H1 (cell line): ENCODE measurements around the gene POLR3K. TPM values are rescaled to one million over a fixed set of nuclear protein-coding genes. Genes with fewer than 3 reads are reported as not detected.
A peak's percentile ranks its signal among the peaks of the same experiment; 100 is the strongest.

ENCODE experiments used
- CTCF ChIA-PET: fragments of 300-600 bp; sonication (Branson Sonifier 250); formaldehyde crosslinking; loops from one replicate; lab custom pipeline; 2021; ENCODE audit not compliant: partially characterized antibody; lab: Charles Lee
- POLR2A ChIA-PET: fragments of 300-600 bp; sonication (Branson Sonifier 250); formaldehyde crosslinking; loops from one replicate; lab custom pipeline; 2021; ENCODE audit warnings: inconsistent platforms; ENCODE audit not compliant: partially characterized antibody; lab: Charles Lee
- DNase-seq, 2 experiments: peaks; one replicate each; pipeline versions ENCODE4 v3.0.0 to v3.0.0-alpha.2; 2010 to 2022; ENCODE audit warnings: low spot score in 2 of 2, low read depth in 1 of 2, mixed read lengths in 1 of 2
- FAIRE-seq: peaks from 2 replicates; lab custom pipeline; 2011; peaks lifted over from hg19 to GRCh38; lab: Jason Lieb, UNC
- H2AFZ ChIP-seq: 2 replicates; pipeline ENCODE4 v1.8.1; 2012; ENCODE audit warnings: low read length, inconsistent platforms
- H2AK5ac ChIP-seq: 2 replicates; pipeline ENCODE4 v1.6.1; 2013; ENCODE audit warnings: low read depth, low read length
- H2BK120ac ChIP-seq: replicated peaks from 2 replicates; pipeline ENCODE3; 2013; ENCODE audit warnings: low read depth, low read length, inconsistent platforms
- H2BK12ac ChIP-seq: 2 replicates; pipeline ENCODE4 v1.6.1; 2013; ENCODE audit warnings: low read depth, low read length
- H2BK15ac ChIP-seq: 2 replicates; pipeline ENCODE4 v1.6.1; 2013; ENCODE audit warnings: low read length
- H2BK20ac ChIP-seq: 2 replicates; pipeline ENCODE4 v1.6.1; 2013; ENCODE audit warnings: low read length
- H2BK5ac ChIP-seq: 2 replicates; pipeline ENCODE4 v1.6.1; 2013; ENCODE audit warnings: low read depth, low read length
- H3K14ac ChIP-seq: 2 replicates; pipeline ENCODE4 v1.6.1; 2013; ENCODE audit warnings: inconsistent platforms; ENCODE audit not compliant: insufficient read length
- H3K18ac ChIP-seq: 2 replicates; pipeline ENCODE4 v1.6.1; 2013; ENCODE audit warnings: low read length; ENCODE audit errors: extremely low read depth
- H3K23ac ChIP-seq: 2 replicates; pipeline ENCODE4 v1.6.1; 2013; ENCODE audit warnings: inconsistent platforms; ENCODE audit not compliant: insufficient read length
- H3K23me2 ChIP-seq: 2 replicates; pipeline ENCODE4 v1.6.1; 2013; ENCODE audit warnings: low read depth, low read length
- H3K27ac ChIP-seq: 2 replicates; pipeline ENCODE4 v1.6.1; 2011; ENCODE audit warnings: low read depth, low read length, inconsistent platforms
- H3K27me3 ChIP-seq, 4 experiments: replicated peaks in 1 of 4; 1 replicate in 1 of 4; 2 replicates in 3 of 4; pipeline versions ENCODE4 v1.6.1 to v1.8.1; 2011 to 2013; ENCODE audit warnings: low read length in 3 of 4, mild to moderate bottlenecking in 3 of 4, inconsistent platforms in 2 of 4, mixed read lengths in 2 of 4, moderate library complexity in 1 of 4; ENCODE audit not compliant: control insufficient read depth in 3 of 4, insufficient read depth in 3 of 4; ENCODE audit errors: extremely low read depth in 1 of 4
- H3K36me3 ChIP-seq, 4 experiments: 2 replicates each; pipeline versions ENCODE4 v1.6.1 to v1.8.1; 2011 to 2013; ENCODE audit warnings: mild to moderate bottlenecking in 4 of 4, low read length in 3 of 4, moderate library complexity in 2 of 4, control low read depth in 1 of 4, inconsistent platforms in 1 of 4; ENCODE audit not compliant: insufficient read depth in 4 of 4, control insufficient read depth in 2 of 4
- H3K4ac ChIP-seq: replicated peaks from 2 replicates; pipeline ENCODE3; 2013; ENCODE audit warnings: low read length, low read depth, mixed read lengths, inconsistent platforms; ENCODE audit not compliant: insufficient read length
- H3K4me1 ChIP-seq, 4 experiments: replicated peaks in 1 of 4; 1 replicate in 1 of 4; 2 replicates in 3 of 4; pipeline versions ENCODE4 v1.6.1 to v1.8.1; 2011 to 2013; ENCODE audit warnings: low read length in 3 of 4, inconsistent platforms in 2 of 4, mixed read lengths in 1 of 4; ENCODE audit not compliant: insufficient read depth in 4 of 4, control insufficient read depth in 3 of 4
- H3K4me2 ChIP-seq, 2 experiments: 2 replicates each; pipeline versions ENCODE4 v1.6.1 to v1.8.1; 2011 to 2013; ENCODE audit warnings: low read depth in 2 of 2, low read length in 2 of 2, control low read depth in 1 of 2, inconsistent platforms in 1 of 2, mild to moderate bottlenecking in 1 of 2; ENCODE audit not compliant: insufficient read depth in 1 of 2
- H3K4me3 ChIP-seq, 4 experiments: fragments of 200-600, 300-600 bp in 1 of 4; sonication (generic), shearing (Covaris generic), sonication (Bioruptor Twin) in 1 of 4; 2 replicates each; pipeline versions ENCODE4 v1.5.1 to v1.8.1; 2011 to 2016; ENCODE audit warnings: low read length in 4 of 4, low read depth in 3 of 4, control low read depth in 2 of 4, inconsistent platforms in 2 of 4, mild to moderate bottlenecking in 2 of 4, mixed read lengths in 1 of 4, moderate library complexity in 1 of 4; ENCODE audit not compliant: insufficient read depth in 2 of 4; ENCODE audit errors: extremely low read depth in 1 of 4
- H3K56ac ChIP-seq: replicated peaks from 2 replicates; pipeline ENCODE3; 2013; ENCODE audit warnings: low read depth, mild to moderate bottlenecking, mixed read lengths, low read length, inconsistent platforms; ENCODE audit not compliant: insufficient read length
- H3K79me1 ChIP-seq: 2 replicates; pipeline ENCODE4 v1.6.1; 2013; ENCODE audit warnings: low read depth, low read length, control low read depth
- H3K79me2 ChIP-seq, 2 experiments: 2 replicates each; pipeline versions ENCODE4 v1.6.1 to v1.8.1; 2012 to 2013; ENCODE audit warnings: low read length in 2 of 2, mild to moderate bottlenecking in 2 of 2, inconsistent platforms in 1 of 2; ENCODE audit not compliant: insufficient read depth in 2 of 2, control insufficient read depth in 1 of 2
- H3K9ac ChIP-seq, 4 experiments: replicated peaks in 1 of 4; 1 replicate in 1 of 4; 2 replicates in 3 of 4; pipeline versions ENCODE4 v1.6.1 to v1.8.1; 2011 to 2013; ENCODE audit warnings: low read depth in 3 of 4, low read length in 3 of 4, control low read depth in 2 of 4, mild to moderate bottlenecking in 2 of 4, moderate library complexity in 2 of 4, inconsistent platforms in 1 of 4; ENCODE audit errors: extremely low read depth in 1 of 4
- H3K9me3 ChIP-seq, 2 experiments: 2 replicates each; pipeline versions ENCODE4 v1.6.1 to v1.8.1; 2012 to 2013; ENCODE audit warnings: mild to moderate bottlenecking in 2 of 2, moderate library complexity in 2 of 2, control low read depth in 1 of 2, inconsistent platforms in 1 of 2, low read depth in 1 of 2, low read length in 1 of 2, mixed read lengths in 1 of 2; ENCODE audit not compliant: insufficient read depth in 2 of 2
- H4K20me1 ChIP-seq, 2 experiments: replicated peaks in 1 of 2; 2 replicates each; pipeline versions ENCODE3 to v1.8.1; 2011 to 2013; ENCODE audit warnings: inconsistent platforms in 2 of 2, low read length in 2 of 2, mild to moderate bottlenecking in 1 of 2; ENCODE audit not compliant: insufficient read depth in 2 of 2, control insufficient read depth in 1 of 2
- H4K5ac ChIP-seq: 2 replicates; pipeline ENCODE4 v1.6.1; 2013; ENCODE audit warnings: low read length, low read depth, mixed read lengths, inconsistent platforms; ENCODE audit not compliant: insufficient read length
- H4K8ac ChIP-seq: 2 replicates; pipeline ENCODE4 v1.8.0; 2013; ENCODE audit warnings: mild to moderate bottlenecking, moderate library complexity, low read length, inconsistent platforms; ENCODE audit not compliant: insufficient read depth; ENCODE audit errors: extremely low read depth
- H4K91ac ChIP-seq: replicated peaks from 2 replicates; pipeline ENCODE3; 2013; ENCODE audit warnings: low read length, mixed read lengths, inconsistent platforms; ENCODE audit not compliant: insufficient read length
- ATF3 ChIP-seq: IDR thresholded peaks from 2 replicates; pipeline ENCODE4 v1.6.1; 2011; ENCODE audit warnings: low read depth, mild to moderate bottlenecking, low read length; ENCODE audit not compliant: insufficient read depth
- CBX8 ChIP-seq: fragments of 300-800, 300-1000 bp; sonication (generic); IDR thresholded peaks from 2 replicates; pipeline ENCODE4 v1.7.1; 2016; ENCODE audit warnings: low read depth, low read length, borderline replicate concordance
- CHD2 ChIP-seq: IDR thresholded peaks from 2 replicates; pipeline ENCODE4 v1.6.1; 2012; ENCODE audit warnings: low read length, improper control_type of control experiment
- HDAC6 ChIP-seq: IDR thresholded peaks from one replicate; pipeline ENCODE4 v1.7.1; 2012; ENCODE audit warnings: low read depth, mild to moderate bottlenecking, inconsistent platforms, low read length, moderate library complexity
- JUN ChIP-seq: IDR thresholded peaks from 2 replicates; pipeline ENCODE4 v1.6.1; 2011; ENCODE audit warnings: low read depth, mild to moderate bottlenecking, improper control_type of control experiment, low read length
- KDM4A ChIP-seq: IDR thresholded peaks from one replicate; pipeline ENCODE4 v1.7.1; 2012; ENCODE audit warnings: low read depth, mild to moderate bottlenecking, moderate library complexity, low read length, inconsistent platforms; ENCODE audit not compliant: severe bottlenecking
- NANOG ChIP-seq: IDR thresholded peaks from 2 replicates; pipeline ENCODE4 v1.6.1; 2011; ENCODE audit warnings: low read length, low read depth, mild to moderate bottlenecking, inconsistent platforms; ENCODE audit not compliant: insufficient read depth, poor library complexity, severe bottlenecking
- SAP30 ChIP-seq: fragments of 300-600 bp; sonication (generic); IDR thresholded peaks from 2 replicates; pipeline ENCODE4 v1.7.1; 2012; ENCODE audit warnings: low read length, moderate library complexity, mild to moderate bottlenecking, inconsistent platforms; ENCODE audit not compliant: insufficient read depth, insufficient replicate concordance
- SP2 ChIP-seq: IDR thresholded peaks from 2 replicates; pipeline ENCODE4 v1.6.1; 2012; ENCODE audit warnings: mild to moderate bottlenecking, low read length, inconsistent platforms
- TAF7 ChIP-seq: optimal IDR thresholded peaks from 2 replicates; pipeline ENCODE3; 2011; ENCODE audit warnings: low read depth, mild to moderate bottlenecking, inconsistent platforms, low read length, moderate library complexity, borderline replicate concordance
- WGBS, 2 experiments: shearing (Covaris generic) in 1 of 2; methylation state at CpG; one replicate each; pipeline versions ENCODE4 v1.1.6 to v1.1.7; 2013 to 2015; ENCODE audit warnings: low lambda C conversion rate in 2 of 2, mixed read lengths in 2 of 2, inconsistent platforms in 1 of 2, low coverage in 1 of 2, missing lambda C conversion rate in 1 of 2; ENCODE audit not compliant: insufficient replicate concordance in 2 of 2, insufficient coverage in 1 of 2, insufficient read length in 1 of 2; ENCODE audit errors: extremely low coverage in 1 of 2, missing lambda C conversion rate in 1 of 2; 5-methylcytosine and 5-hydroxymethylcytosine counted together
- polyA plus RNA-seq, 7 experiments: library from polyadenylated mRNA; depleted of rRNA in 3 of 7; stranded (reverse) in 5 of 7; unstranded in 2 of 7; fragments of >200 nt in 5 of 7; fragments of 200-250 nt in 2 of 7; gene quantifications; 1 replicate in 5 of 7; 2 replicates in 1 of 7; 4 replicates in 1 of 7; pipeline versions ENCODE4 v1.2.1 to v1.2.3, GENCODE V29; 2011 to 2013; ENCODE audit warnings: missing spikeins in 2 of 7, mixed read lengths in 2 of 7
- total RNA-seq: library from RNA; stranded (reverse); fragmentation: NEBNext Ultra II Directional; extraction: Animal tissue kit (Norgen Biotek cat#: 25700); gene quantifications from 2 replicates; pipeline ENCODE4 v1.2.1, GENCODE V29; 2021
- TF ChIP-seq, protein P1 (sequence below): IDR thresholded peaks from 2 replicates; pipeline ENCODE4 v1.6.1; 2012; ENCODE audit warnings: inconsistent platforms

The POLR3K gene
- total and polyA plus RNA-seq, 2 of the 8 experiments (the other 6 are each of a cell fraction or from before 2014, with no cell fraction given): 45.4 to 80.5 TPM

- Histone ChIP-seq H2BK5ac (no peak overlapping the region), H2BK15ac (no peak overlapping the region), H3K4me3 (no peak overlapping the region), H3K23me2 (peaks cover 7% of the 10 kb centered on the region; the same call in 1 of the 2 replicates), H2BK20ac (no peak overlapping the region), H4K8ac (no peak overlapping the region), H3K4ac (no peak overlapping the region), H2BK12ac (no peak overlapping the region), H3K79me1 (no peaks in the 10 kb centered on the region), H4K91ac (no peak overlapping the region), H2BK120ac (no peak overlapping the region), H3K18ac (no peak overlapping the region), H3K14ac (no peak overlapping the region), H3K4me1 (peaks cover 0 to 18% (median 7%) of the 10 kb centered on the region in 4 experiments; a peak in 5 of 7 replicates), H3K9me3 (no peaks in the 10 kb centered on the region), H3K36me3 (peaks cover 0 to 10% (median 7%) of the 10 kb centered on the region in 4 experiments; a peak in 7 of 8 replicates), H3K56ac (no peak overlapping the region), H3K4me2 (no peak overlapping the region), H3K27me3 (peaks cover 0 to 4% (median 2%) of the 10 kb centered on the region in 4 experiments; a peak in 3 of 7 replicates), H2AFZ (no peak overlapping the region), H4K20me1 (peaks cover 7 to 15% of the 10 kb centered on the region in 2 experiments), H3K79me2 (no peaks in the 10 kb centered on the region), H3K9ac (no peak overlapping the region), H3K27ac (no peak overlapping the region), H4K5ac (no peak overlapping the region), H3K23ac (no peak overlapping the region), H2AK5ac (peak overlapping the region; percentile 13; the same call in 1 of the 2 replicates)
- POLR2A ChIA-PET: interaction anchor here (1.4 to 2.1 kb wide), 5 partner anchors 8 to 20 kb away, joined by 3 to 9 read pairs (median 5); no protein-coding TSS in a partner anchor
- FAIRE-seq (no peak), DNase-seq (no peak)
- 90% methylated on average over 20 of the region's 31 CpGs; no CpG with 5 or more reads in 1 of the 2 experiments for WGBS, 2 experiments
- CTCF ChIA-PET: interaction anchor here (1.2 to 25.7 kb wide), 4 partner anchors 8 to 24 kb away, joined by 3 to 856 read pairs (median 44); partner anchors contain the start of gene RHBDF1
- TF ChIP-seq ATF3: no peak
- no peak for TF ChIP-seq KDM4A
- no peak for TF ChIP-seq SP2
- TF ChIP-seq, protein P1, sequence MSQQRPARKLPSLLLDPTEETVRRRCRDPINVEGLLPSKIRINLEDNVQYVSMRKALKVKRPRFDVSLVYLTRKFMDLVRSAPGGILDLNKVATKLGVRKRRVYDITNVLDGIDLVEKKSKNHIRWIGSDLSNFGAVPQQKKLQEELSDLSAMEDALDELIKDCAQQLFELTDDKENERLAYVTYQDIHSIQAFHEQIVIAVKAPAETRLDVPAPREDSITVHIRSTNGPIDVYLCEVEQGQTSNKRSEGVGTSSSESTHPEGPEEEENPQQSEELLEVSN: no peak
- no peak for TF ChIP-seq CBX8
- TF ChIP-seq JUN: no peak
- TF ChIP-seq TAF7: no peak
- no peak for TF ChIP-seq HDAC6
- TF ChIP-seq CHD2: no peak
- TF ChIP-seq SAP30: no peak
- no peak for TF ChIP-seq NANOG
These were observed 29.7 kb upstream of the POLR3K start for GRCh38 chr16:83060-83603.
